ENCODE measurements around the gene TMA7B.

DNA sequence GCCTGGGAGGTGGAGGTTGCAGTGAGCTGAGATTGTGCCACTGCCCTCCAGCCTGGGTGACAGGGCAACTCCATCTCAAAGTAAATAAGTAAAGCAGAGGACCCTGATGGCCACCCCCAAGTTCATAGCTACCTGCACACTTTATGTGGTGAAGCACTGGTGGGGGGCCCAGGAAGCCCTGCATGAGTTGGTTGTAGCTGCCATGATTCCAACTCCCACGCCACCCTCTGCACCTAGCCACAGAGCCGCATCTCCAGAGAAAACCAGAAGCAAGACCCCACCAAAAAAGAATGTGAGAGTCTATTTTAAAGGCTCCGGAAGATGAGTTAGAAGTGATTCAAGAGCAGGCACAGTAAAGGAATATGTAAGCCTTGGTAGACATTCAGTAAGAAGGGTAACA is 20.4 kb upstream of the TMA7B start:
- TF ChIP-seq CTCF (IDR thresholded peaks at IDR 0.05) (no peak), POLR2A (IDR thresholded peaks at IDR 0.05) (no peak)

Data from esophagus squamous epithelium (tissue), 4 donors.